ENCODE measurements around the gene SPAG16. TPM values are rescaled to one million over a fixed set of nuclear protein-coding genes. Genes with fewer than 3 reads are reported as not detected.

Gene SPAG16
- total RNA-seq, 1 donor from 2014 or later = 16.7 TPM

DNA sequence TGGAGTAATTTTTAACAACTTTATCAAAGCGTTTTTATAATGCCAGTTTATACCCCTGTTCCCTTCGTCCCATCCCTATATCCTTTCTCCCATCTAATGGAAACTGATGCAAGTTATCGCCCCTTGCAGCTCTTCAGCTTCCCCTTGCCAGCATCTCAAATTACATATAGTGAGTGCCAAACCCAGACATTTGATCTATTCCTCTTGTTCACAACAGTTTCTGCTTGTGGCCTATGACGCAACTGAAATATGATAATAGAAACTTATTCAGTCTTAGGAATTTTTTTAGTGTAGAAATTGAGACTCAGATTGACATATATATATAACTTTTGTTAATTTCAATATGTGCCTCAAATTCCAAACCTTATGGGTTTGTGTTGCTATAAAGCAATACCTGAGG is 564.4 kb downstream of the SPAG16 start:
- H3K27ac Mint-ChIP-seq (ENCODE audit: unreplicated experiment) = no peak overlapping the region
- Histone ChIP-seq H2AFZ (ENCODE audit: low read depth, low read length) (no peak overlapping the region), H4K20me1 (ENCODE audit: insufficient read depth, low read length) (no peaks in the 10 kb centered on the region), H3K9me3 (ENCODE audit: insufficient read depth, low read depth, low read length) (no peaks in the 10 kb centered on the region), H3K27me3 (ENCODE audit: insufficient read depth, low read length) (no peaks in the 10 kb centered on the region), H3K4me1 (ENCODE audit: insufficient read depth, low read length) (no peaks in the 10 kb centered on the region), H3K9ac (ENCODE audit: low read length) (no peak overlapping the region), H3K27ac (ENCODE audit: low read depth, low read length) (no peak overlapping the region), H3K79me2 (ENCODE audit: insufficient read depth, low read length) (no peaks in the 10 kb centered on the region), H3K4me2 (ENCODE audit: low read length) (no peak overlapping the region), H3K36me3 (ENCODE audit: insufficient read depth, low read length) (no peaks in the 10 kb centered on the region), H3K4me3 (ENCODE audit: insufficient read depth, low read depth, low read length) (no peak overlapping the region)
- DNase-seq (ENCODE audit: low read depth) (peak; percentile 78), FAIRE-seq (no peak)
- no peak overlapping the region for H3K4me3 Mint-ChIP-seq (ENCODE audit: unreplicated experiment)
- H3K27me3 Mint-ChIP-seq (ENCODE audit: low read depth, unreplicated experiment) = no peaks in the 10 kb centered on the region
- TF ChIP-seq EZH2 (IDR thresholded peaks at IDR 0.05; ENCODE audit: insufficient read depth, low read length) = no peak
- TF ChIP-seq, protein P1, sequence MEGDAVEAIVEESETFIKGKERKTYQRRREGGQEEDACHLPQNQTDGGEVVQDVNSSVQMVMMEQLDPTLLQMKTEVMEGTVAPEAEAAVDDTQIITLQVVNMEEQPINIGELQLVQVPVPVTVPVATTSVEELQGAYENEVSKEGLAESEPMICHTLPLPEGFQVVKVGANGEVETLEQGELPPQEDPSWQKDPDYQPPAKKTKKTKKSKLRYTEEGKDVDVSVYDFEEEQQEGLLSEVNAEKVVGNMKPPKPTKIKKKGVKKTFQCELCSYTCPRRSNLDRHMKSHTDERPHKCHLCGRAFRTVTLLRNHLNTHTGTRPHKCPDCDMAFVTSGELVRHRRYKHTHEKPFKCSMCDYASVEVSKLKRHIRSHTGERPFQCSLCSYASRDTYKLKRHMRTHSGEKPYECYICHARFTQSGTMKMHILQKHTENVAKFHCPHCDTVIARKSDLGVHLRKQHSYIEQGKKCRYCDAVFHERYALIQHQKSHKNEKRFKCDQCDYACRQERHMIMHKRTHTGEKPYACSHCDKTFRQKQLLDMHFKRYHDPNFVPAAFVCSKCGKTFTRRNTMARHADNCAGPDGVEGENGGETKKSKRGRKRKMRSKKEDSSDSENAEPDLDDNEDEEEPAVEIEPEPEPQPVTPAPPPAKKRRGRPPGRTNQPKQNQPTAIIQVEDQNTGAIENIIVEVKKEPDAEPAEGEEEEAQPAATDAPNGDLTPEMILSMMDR (IDR thresholded peaks at IDR 0.05; ENCODE audit: insufficient read depth, low read depth, low read length) = no peak
- no peaks in the 10 kb centered on the region for H3K4me1 Mint-ChIP-seq (ENCODE audit: low read depth, unreplicated experiment)
- H3K36me3 Mint-ChIP-seq (ENCODE audit: low read depth, unreplicated experiment) = no peaks in the 10 kb centered on the region
- no peaks in the 10 kb centered on the region for H3K9me3 Mint-ChIP-seq (ENCODE audit: unreplicated experiment)

DNA sequence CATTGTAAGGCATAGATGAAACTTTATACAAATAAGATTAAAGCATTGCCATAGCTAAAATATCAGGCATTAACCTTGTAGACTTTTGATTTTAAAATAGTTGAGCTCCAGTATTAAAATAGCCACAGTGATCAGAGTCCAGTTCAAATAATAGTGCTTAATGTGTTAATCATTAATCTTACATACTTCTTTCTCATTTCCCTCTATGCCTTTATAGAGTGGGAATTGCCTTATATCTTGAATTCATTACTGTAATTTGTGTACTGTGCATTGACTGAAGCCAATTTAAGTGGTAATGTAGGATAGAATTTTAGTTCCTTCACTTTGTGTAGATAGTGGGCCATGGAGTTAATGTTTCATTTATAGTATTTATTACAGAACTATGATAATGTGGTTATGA is 577.4 kb downstream of the SPAG16 start:
- no peak overlapping the region for H3K4me2 ChIP-seq (ENCODE audit: low read length)
- no peak overlapping the region for H3K27ac ChIP-seq (ENCODE audit: low read depth, low read length)
- no peaks in the 10 kb centered on the region for H3K9me3 ChIP-seq (ENCODE audit: insufficient read depth, low read depth, low read length)
- Mint-ChIP-seq H3K27ac (ENCODE audit: unreplicated experiment) (no peak overlapping the region), H3K4me1 (ENCODE audit: low read depth, unreplicated experiment) (no peaks in the 10 kb centered on the region), H3K27me3 (ENCODE audit: low read depth, unreplicated experiment) (no peaks in the 10 kb centered on the region), H3K4me3 (ENCODE audit: unreplicated experiment) (no peak overlapping the region), H3K36me3 (ENCODE audit: low read depth, unreplicated experiment) (no peaks in the 10 kb centered on the region), H3K9me3 (ENCODE audit: unreplicated experiment) (no peaks in the 10 kb centered on the region)
- FAIRE-seq = no peak
- H2AFZ ChIP-seq (ENCODE audit: low read depth, low read length) = no peak overlapping the region
- no peaks in the 10 kb centered on the region for H4K20me1 ChIP-seq (ENCODE audit: insufficient read depth, low read length)
- H3K4me1 ChIP-seq (ENCODE audit: insufficient read depth, low read length) = no peaks in the 10 kb centered on the region
- H3K4me3 ChIP-seq (ENCODE audit: insufficient read depth, low read depth, low read length) = no peak overlapping the region
- no peaks in the 10 kb centered on the region for H3K79me2 ChIP-seq (ENCODE audit: insufficient read depth, low read length)
- no peaks in the 10 kb centered on the region for H3K27me3 ChIP-seq (ENCODE audit: insufficient read depth, low read length)
- DNase-seq (ENCODE audit: low read depth) = no peak
- H3K36me3 ChIP-seq (ENCODE audit: insufficient read depth, low read length) = no peaks in the 10 kb centered on the region
- TF ChIP-seq EZH2 (IDR thresholded peaks at IDR 0.05; ENCODE audit: insufficient read depth, low read length) = no peak
- TF ChIP-seq, protein P1 (IDR thresholded peaks at IDR 0.05; ENCODE audit: insufficient read depth, low read depth, low read length) = no peak
- H3K9ac ChIP-seq (ENCODE audit: low read length) = no peak overlapping the region

DNA sequence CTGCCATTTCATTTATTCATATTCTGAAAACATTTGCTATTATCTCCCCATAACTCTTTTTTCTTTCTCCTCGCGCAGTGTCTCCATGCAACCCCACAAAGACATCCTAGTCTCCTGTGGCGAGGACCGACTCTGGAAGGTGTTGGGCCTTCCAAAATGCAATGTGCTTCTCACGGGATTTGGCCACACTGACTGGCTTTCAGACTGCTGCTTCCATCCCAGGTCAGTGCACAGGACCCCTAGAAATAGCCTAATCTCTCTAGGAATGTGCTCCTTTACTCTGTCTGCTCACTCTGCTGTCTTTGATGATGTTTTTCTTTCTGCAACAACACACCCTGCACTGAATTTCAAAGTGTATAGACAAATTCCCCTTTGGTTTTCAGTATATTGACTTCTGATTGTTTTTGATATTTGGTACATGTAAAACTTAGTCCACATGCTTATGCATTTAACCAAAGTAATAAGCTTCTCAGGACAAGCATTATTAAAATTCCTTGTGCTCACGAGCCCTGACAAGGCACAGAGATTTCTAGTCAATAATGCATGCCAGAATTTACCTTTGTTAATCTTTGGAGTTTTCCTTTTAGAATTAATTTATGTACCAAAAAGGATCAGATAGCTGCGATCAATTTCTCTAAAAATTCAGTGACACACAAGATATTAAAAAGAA is 578.3 kb downstream of the SPAG16 start:
- H3K9me3 Mint-ChIP-seq (ENCODE audit: unreplicated experiment) = no peaks in the 10 kb centered on the region
- H3K4me1 Mint-ChIP-seq (ENCODE audit: low read depth, unreplicated experiment) = no peaks in the 10 kb centered on the region
- Histone ChIP-seq H3K36me3 (ENCODE audit: insufficient read depth, low read length) (no peaks in the 10 kb centered on the region), H3K4me2 (ENCODE audit: low read length) (no peak overlapping the region), H4K20me1 (ENCODE audit: insufficient read depth, low read length) (no peaks in the 10 kb centered on the region), H3K9me3 (ENCODE audit: insufficient read depth, low read depth, low read length) (no peaks in the 10 kb centered on the region), H2AFZ (ENCODE audit: low read depth, low read length) (no peak overlapping the region), H3K79me2 (ENCODE audit: insufficient read depth, low read length) (no peaks in the 10 kb centered on the region), H3K4me3 (ENCODE audit: insufficient read depth, low read depth, low read length) (no peak overlapping the region), H3K27me3 (ENCODE audit: insufficient read depth, low read length) (no peaks in the 10 kb centered on the region), H3K27ac (ENCODE audit: low read depth, low read length) (no peak overlapping the region), H3K4me1 (ENCODE audit: insufficient read depth, low read length) (no peaks in the 10 kb centered on the region), H3K9ac (ENCODE audit: low read length) (no peak overlapping the region)
- DNase-seq (ENCODE audit: low read depth) (no peak), FAIRE-seq (no peak)
- TF ChIP-seq, protein P1 (IDR thresholded peaks at IDR 0.05; ENCODE audit: insufficient read depth, low read depth, low read length) = no peak
- no peak for TF ChIP-seq EZH2 (IDR thresholded peaks at IDR 0.05; ENCODE audit: insufficient read depth, low read length)
- H3K27me3 Mint-ChIP-seq (ENCODE audit: low read depth, unreplicated experiment) = no peaks in the 10 kb centered on the region
- H3K27ac Mint-ChIP-seq (ENCODE audit: unreplicated experiment) = no peak overlapping the region
- no peaks in the 10 kb centered on the region for H3K36me3 Mint-ChIP-seq (ENCODE audit: low read depth, unreplicated experiment)
- no peak overlapping the region for H3K4me3 Mint-ChIP-seq (ENCODE audit: unreplicated experiment)

Data from astrocyte (in vitro differentiated cells and primary cell).